GM12874 (cell line): ENCODE results near the gene PACS1.

Source experiments
- TF ChIP-seq, protein P1 (sequence below): IDR thresholded peaks from 2 replicates; pipeline ENCODE4 v1.5.1; 2011; ENCODE audit warnings: low read depth, mild to moderate bottlenecking, control low read depth, low read length, moderate library complexity; ENCODE audit not compliant: insufficient read depth

PACS1 gene

GRCh38 chr11:66221012-66221411 is 150.9 kb downstream of the PACS1 start:
- TF ChIP-seq, protein P1, sequence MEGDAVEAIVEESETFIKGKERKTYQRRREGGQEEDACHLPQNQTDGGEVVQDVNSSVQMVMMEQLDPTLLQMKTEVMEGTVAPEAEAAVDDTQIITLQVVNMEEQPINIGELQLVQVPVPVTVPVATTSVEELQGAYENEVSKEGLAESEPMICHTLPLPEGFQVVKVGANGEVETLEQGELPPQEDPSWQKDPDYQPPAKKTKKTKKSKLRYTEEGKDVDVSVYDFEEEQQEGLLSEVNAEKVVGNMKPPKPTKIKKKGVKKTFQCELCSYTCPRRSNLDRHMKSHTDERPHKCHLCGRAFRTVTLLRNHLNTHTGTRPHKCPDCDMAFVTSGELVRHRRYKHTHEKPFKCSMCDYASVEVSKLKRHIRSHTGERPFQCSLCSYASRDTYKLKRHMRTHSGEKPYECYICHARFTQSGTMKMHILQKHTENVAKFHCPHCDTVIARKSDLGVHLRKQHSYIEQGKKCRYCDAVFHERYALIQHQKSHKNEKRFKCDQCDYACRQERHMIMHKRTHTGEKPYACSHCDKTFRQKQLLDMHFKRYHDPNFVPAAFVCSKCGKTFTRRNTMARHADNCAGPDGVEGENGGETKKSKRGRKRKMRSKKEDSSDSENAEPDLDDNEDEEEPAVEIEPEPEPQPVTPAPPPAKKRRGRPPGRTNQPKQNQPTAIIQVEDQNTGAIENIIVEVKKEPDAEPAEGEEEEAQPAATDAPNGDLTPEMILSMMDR = no peak

GRCh38 chr11:66221726-66222236 is 151.7 kb downstream of the PACS1 start:
- TF ChIP-seq, protein P1 = no peak

GRCh38 chr11:66222358-66223149 is 152.5 kb downstream of the PACS1 start:
- TF ChIP-seq, protein P1 = peak; percentile 100

GRCh38 chr11:66224226-66224855 is 154.3 kb downstream of the PACS1 start:
- TF ChIP-seq, protein P1 = no peak

- TF ChIP-seq, protein P1 = no peak
These were observed 155.0 kb downstream of the PACS1 start for GRCh38 chr11:66225066-66225465.

GRCh38 chr11:66226101-66226500 is 156.0 kb downstream of the PACS1 start:
- TF ChIP-seq, protein P1 = no peak

- TF ChIP-seq, protein P1 = no peak
These were observed 157.6 kb downstream of the PACS1 start for GRCh38 chr11:66227700-66228099.
